T-helper 1 cell treated with Interleukin-12 subunit alpha and Interleukin-12 subunit beta and Interleukin-4 antibody, amounts not matched to agents 30 μg/mL and 1 μg/mL, for 36 hours (primary cell): ENCODE results near the gene RASSF4.

Source experiments
- H3K27ac Mint-ChIP-seq: one replicate; pipeline ENCODE4 v1.8.0; 2021; ENCODE audit warnings: mild to moderate bottlenecking, mixed read lengths
- H3K27me3 Mint-ChIP-seq: one replicate; pipeline ENCODE4 v1.8.0; 2021; ENCODE audit warnings: low read depth, mixed read lengths
- H3K36me3 Mint-ChIP-seq: one replicate; pipeline ENCODE4 v1.8.0; 2021; ENCODE audit warnings: low read depth, mixed read lengths
- H3K4me1 Mint-ChIP-seq: one replicate; pipeline ENCODE4 v1.8.0; 2021; ENCODE audit warnings: low read depth, mixed read lengths
- H3K4me3 Mint-ChIP-seq: one replicate; pipeline ENCODE4 v1.8.0; 2021; ENCODE audit warnings: mild to moderate bottlenecking, moderate library complexity, mixed read lengths
- H3K9me3 Mint-ChIP-seq: one replicate; pipeline ENCODE4 v1.8.0; 2021; ENCODE audit warnings: mixed read lengths

The RASSF4 gene

DNA sequence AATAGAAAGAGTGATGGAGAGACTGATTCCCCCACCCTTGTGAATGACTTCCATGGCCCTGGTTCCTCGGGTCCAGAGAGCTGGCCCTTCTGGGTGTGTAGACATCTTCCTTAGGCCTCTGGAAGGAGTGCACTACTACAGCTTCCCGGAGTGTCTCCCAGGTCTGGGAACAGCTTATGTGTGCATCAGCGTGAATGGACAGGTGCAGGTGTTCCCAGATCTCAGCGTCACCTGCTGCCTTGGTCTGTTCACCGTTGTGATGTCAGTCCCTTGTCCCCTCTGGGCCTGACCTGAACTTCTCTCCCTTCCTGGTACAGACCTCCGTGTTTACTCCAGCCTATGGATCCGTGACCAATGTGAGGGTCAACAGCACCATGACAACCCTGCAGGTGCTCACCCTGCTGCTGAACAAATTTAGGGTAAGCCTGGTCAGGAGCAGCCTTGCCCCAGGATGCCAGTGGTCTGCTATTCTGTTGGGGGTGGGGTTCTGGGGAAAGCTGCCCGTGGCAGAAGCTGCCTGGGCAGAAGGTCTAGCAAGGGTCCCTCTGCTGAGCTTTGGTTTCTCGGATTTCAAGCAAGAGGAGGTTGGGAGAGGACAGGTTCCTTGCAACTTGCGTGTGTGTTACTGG lies 29.5 kb downstream of the RASSF4 start:
- Mint-ChIP-seq H3K27ac (no peak overlapping the region), H3K9me3 (no peaks in the 10 kb centered on the region), H3K27me3 (peaks cover 16% of the 10 kb centered on the region), H3K4me1 (peaks cover 4% of the 10 kb centered on the region), H3K4me3 (no peak overlapping the region), H3K36me3 (no peaks in the 10 kb centered on the region)

DNA sequence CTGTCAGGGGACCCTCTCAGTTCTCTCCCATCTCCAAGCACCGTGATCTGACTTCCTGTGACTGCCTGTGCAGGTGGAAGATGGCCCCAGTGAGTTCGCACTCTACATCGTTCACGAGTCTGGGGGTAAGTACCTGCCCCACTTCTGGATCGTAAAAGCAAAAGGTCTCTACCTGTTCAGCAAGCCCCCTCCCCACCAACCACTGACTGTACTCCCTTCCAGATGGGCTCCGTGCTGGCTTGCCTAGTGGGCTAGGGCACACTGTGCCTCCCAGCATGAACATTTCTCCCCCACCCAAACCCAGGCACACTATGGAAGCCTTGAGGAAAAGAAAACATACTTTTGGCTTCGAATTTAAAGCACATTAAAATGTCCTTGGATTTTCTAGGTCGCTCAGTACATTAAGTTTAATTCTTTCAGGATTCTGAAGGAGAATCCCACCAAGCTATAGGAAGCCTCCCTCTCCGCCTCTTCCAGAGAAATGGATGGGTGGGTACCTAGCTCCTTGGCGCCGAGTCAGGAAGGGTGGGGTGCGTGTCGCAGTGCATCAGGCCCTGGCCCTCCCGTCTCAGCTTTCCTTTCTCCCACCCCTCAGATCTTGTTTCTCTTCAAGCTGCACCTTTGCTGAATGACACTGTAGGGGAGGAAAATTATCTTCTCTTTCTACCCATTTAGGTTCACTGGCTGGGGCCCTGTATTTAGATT lies 30.1 kb downstream of the RASSF4 start:
- no peaks in the 10 kb centered on the region for H3K9me3 Mint-ChIP-seq
- H3K27ac Mint-ChIP-seq = no peak overlapping the region
- no peak overlapping the region for H3K4me3 Mint-ChIP-seq
- H3K27me3 Mint-ChIP-seq = peaks cover 16% of the 10 kb centered on the region
- H3K36me3 Mint-ChIP-seq = no peaks in the 10 kb centered on the region
- H3K4me1 Mint-ChIP-seq = peaks cover 5% of the 10 kb centered on the region

DNA sequence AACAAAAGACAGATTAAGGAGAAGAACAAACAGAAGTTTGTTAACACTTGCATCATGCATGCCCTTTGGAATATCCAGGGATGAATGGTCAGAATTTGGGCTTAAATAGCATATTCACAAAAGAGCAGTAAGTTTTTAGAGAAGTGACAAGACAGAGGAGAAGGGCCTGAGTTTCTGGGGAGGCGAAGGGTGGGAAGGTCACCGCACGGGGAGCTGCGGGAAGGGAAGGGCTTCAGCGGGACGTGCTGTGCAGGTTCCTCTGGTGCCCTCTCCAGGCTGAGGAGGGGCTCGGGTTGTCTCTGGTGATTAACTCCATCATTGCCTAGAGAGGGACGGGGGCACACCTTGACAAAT lies 30.7 kb downstream of the RASSF4 start:
- Mint-ChIP-seq H3K27me3 (peaks cover 14% of the 10 kb centered on the region), H3K9me3 (no peaks in the 10 kb centered on the region), H3K4me1 (peaks cover 10% of the 10 kb centered on the region), H3K4me3 (no peak overlapping the region), H3K36me3 (no peaks in the 10 kb centered on the region), H3K27ac (no peak overlapping the region)

DNA sequence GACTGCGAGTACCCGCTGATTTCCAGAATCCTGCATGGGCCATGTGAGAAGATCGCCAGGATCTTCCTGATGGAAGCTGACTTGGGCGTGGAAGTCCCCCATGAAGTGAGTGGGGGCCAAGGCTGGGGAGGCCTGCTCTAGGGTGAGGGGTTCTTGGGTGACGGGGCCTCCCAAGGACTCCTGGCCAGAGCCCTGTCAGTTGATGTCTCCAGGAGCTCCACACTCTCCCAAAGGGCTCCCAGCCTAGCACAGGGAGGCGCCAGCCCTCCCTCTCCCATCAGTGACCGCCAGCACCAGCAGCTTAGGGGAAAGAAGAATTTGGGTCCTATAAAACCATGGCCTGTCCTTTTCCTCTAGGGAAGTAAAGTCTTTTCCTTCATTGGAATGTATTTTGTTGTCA lies 31.4 kb downstream of the RASSF4 start:
- Mint-ChIP-seq H3K4me3 (no peak overlapping the region), H3K27me3 (peaks cover 12% of the 10 kb centered on the region), H3K9me3 (no peaks in the 10 kb centered on the region), H3K27ac (no peak overlapping the region), H3K4me1 (peaks cover 17% of the 10 kb centered on the region), H3K36me3 (no peaks in the 10 kb centered on the region)

DNA sequence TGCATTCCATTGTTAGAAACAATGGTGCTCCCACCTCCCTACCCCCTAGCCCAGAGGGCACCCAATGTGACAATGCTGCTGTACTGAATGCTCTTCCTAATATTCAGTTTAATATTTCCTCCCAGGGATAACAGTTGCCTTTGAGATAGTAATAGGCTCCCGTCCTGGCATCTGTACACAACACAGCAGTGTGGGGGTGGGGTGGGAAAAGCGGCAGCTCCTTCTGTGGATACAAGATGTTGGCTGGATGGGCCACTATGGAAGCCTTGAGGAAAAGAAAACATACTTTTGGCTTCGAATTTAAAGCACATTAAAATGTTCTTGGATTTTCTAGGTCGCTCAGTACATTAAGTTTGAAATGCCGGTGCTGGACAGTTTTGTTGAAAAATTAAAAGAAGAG lies 32.0 kb downstream of the RASSF4 start:
- H3K4me3 Mint-ChIP-seq = no peak overlapping the region
- peaks cover 12% of the 10 kb centered on the region for H3K27me3 Mint-ChIP-seq
- no peaks in the 10 kb centered on the region for H3K36me3 Mint-ChIP-seq
- peaks cover 19% of the 10 kb centered on the region for H3K4me1 Mint-ChIP-seq
- H3K9me3 Mint-ChIP-seq = no peaks in the 10 kb centered on the region
- H3K27ac Mint-ChIP-seq = no peak overlapping the region

DNA sequence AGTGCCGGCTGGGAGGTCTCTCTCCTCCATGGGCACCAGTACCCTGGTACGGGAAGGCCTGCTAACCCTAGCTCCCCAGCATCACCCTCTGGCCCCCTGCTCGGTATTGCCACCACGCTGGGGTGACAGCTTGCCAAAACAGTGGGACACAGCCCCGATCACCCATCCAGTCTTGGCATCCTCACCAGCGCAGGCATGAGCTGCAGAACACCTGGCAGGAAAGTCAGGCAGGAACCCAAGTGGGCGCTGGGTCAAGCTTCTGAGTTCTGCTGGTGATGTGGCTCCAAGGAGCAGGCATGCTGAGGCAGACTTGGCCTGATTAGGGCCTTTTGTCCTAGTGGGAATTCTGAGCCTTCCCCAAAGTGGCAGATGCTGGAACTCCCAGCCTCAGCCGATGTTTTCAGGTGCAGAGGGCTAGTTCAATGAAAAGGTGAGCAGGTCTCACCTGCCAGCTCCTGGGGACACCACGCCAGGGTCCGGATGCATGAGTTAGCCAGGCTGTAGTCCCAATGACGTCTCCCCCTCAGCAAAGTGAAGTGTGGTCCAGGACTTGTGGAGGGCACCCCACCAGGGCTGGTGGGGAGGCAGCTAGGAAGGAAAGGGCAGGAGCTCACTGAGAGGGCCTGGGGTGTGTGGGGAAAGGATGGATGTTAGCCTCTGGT lies 32.6 kb downstream of the RASSF4 start:
- H3K27ac Mint-ChIP-seq = no peak overlapping the region
- H3K36me3 Mint-ChIP-seq = no peaks in the 10 kb centered on the region
- no peaks in the 10 kb centered on the region for H3K9me3 Mint-ChIP-seq
- H3K4me3 Mint-ChIP-seq = no peak overlapping the region
- H3K27me3 Mint-ChIP-seq = peaks cover 12% of the 10 kb centered on the region
- H3K4me1 Mint-ChIP-seq = peaks cover 20% of the 10 kb centered on the region

DNA sequence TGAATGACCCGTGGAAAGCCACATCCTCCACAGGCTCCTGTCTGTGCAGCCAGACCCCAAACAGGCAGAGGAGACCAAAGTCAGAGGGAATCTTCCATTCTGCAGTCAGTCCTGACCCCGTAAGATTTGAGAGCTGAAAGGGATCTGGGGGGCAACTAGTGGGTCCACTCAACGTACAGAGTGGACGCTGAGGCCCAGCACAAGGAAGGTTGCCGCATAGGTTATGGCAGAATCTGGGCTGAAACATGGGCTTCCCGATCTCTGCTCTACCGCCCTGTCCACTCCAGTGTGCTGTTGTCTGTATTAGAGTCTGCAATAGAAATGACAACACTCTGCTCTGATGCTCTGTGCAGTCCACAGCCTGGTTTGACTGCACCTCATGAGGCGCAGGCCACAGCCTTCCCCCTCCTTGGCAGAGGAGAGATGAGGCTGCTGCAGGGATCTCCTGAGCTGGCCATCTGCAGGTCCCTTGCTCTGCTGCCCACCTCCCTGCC lies 33.2 kb downstream of the RASSF4 start:
- H3K27me3 Mint-ChIP-seq = peaks cover 13% of the 10 kb centered on the region
- no peak overlapping the region for H3K4me3 Mint-ChIP-seq
- H3K36me3 Mint-ChIP-seq = no peaks in the 10 kb centered on the region
- H3K9me3 Mint-ChIP-seq = no peaks in the 10 kb centered on the region
- H3K27ac Mint-ChIP-seq = no peak overlapping the region
- peaks cover 23% of the 10 kb centered on the region for H3K4me1 Mint-ChIP-seq

DNA sequence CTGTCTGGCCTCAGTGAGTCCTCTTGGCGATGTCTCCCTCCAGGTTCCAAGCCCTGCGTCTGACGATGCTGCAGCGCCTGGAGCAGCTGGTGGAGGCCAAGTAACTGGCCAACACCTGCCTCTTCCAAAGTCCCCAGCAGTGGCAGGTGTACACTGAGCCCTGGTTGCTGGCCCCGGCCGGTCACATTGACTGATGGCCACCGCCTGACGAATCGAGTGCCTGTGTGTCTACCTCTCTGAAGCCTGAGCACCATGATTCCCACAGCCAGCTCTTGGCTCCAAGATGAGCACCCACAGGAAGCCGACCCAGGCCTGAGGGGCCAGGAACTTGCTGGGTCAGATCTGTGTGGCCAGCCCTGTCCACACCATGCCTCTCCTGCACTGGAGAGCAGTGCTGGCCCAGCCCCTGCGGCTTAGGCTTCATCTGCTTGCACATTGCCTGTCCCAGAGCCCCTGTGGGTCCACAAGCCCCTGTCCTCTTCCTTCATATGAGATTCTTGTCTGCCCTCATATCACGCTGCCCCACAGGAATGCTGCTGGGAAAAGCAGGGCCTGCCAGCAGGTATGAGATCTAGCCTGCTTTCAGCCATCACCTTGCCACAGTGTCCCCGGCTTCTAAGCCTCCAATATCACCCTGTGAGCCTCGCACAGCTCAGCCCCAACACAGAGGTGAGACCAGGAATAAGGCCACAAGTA lies 33.8 kb downstream of the RASSF4 start:
- Mint-ChIP-seq H3K4me3 (no peak overlapping the region), H3K27ac (no peak overlapping the region), H3K27me3 (peaks cover 17% of the 10 kb centered on the region), H3K4me1 (peaks cover 25% of the 10 kb centered on the region), H3K36me3 (no peaks in the 10 kb centered on the region), H3K9me3 (no peaks in the 10 kb centered on the region)

DNA sequence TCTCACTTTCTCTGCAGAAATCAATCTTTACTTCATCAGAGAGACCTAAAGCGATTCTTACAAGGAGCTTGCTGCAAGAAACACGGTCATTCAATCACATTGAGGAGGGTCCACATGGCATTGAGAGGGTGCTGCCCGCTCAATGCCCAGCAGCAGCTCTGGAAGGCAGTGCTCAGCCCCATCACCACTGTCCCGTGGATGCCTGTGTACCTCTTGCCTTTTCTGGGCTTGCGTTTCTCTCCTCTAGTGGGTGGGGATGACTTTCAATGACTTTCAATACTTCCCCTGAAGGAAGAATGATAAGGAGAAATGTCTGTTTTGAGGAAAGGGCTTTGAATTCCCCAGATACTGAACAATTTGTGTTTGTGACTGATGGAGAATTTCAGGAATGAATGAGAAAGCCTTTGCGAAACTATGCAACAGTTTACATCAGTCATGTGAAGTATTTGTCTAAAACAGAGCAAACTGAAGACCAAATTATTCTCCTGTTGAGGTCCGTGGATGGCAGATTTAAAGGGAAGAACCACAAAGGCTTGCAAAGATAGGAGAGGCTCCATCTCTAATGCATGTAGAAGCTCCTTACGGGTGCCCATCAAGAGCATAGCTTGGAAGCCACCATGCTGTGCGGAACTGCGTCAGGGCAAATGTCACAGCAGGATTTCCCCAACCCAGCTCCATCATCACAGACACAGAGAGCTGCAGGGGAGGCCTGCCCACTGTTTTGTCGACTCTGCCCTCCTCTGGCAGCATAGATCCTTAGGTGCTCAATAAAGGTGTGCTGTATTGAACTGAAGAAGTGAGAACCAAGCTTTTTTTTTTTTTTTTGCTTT lies 34.5 kb downstream of the RASSF4 start:
- Mint-ChIP-seq H3K36me3 (no peaks in the 10 kb centered on the region), H3K4me3 (no peak overlapping the region), H3K27me3 (peaks cover 15% of the 10 kb centered on the region), H3K9me3 (no peaks in the 10 kb centered on the region), H3K4me1 (peaks cover 25% of the 10 kb centered on the region), H3K27ac (no peak overlapping the region)

DNA sequence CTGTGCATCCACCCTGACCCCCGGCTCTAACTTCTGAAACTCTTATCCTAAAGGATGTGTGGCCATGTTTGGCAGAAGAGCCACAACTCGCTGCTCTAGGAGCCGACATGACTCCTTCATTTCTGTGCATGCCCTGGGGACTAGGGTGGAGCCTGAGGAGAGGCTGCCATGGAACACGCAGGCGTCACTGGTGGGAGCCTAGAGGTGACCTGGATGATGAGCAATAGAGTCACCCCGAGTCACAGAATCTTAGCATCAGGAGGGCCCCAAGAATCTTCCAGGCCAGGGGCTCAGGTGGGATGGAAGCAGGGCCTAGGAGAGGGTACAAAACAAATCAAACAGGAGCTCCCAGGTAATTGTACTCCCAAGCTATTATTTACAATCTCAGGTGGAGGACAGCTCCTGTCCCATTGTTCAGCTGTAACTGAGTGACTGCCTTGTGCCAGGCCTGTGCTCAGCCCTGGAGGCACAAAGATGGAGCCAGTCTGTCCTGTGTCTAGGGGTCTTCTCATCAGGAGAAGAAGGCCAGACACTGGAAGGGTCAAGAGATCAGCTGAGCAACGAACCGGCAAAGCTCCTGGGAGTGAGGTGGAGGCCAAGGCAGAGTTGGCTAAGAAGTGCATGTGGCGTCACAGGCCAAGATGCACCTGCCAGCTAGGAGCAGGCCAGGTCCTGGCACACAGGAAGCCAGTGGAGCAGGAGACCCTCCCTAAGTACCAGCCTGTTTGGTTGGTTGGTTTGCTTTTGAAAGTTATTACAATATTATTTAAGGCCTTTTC lies 35.3 kb downstream of the RASSF4 start:
- Mint-ChIP-seq H3K4me1 (peaks cover 28% of the 10 kb centered on the region), H3K36me3 (no peaks in the 10 kb centered on the region), H3K9me3 (no peaks in the 10 kb centered on the region), H3K27ac (no peak overlapping the region), H3K27me3 (peaks cover 12% of the 10 kb centered on the region), H3K4me3 (no peak overlapping the region)

DNA sequence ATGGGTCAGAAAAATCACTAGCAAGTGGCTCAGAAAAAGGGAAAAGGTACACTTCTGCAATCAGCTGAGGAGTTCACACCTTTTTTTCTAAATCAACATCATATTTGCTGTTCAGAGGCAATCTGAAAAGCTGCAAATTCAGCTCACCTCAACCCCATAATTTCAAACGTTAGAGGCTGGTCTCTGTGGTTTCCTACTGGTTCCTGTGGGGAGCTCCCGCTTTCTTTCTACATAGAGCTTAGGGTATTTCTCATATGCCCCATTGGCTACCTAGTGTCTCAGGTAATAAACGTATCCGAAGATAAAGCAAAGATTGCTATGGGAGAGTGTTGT lies 35.9 kb downstream of the RASSF4 start:
- H3K4me1 Mint-ChIP-seq = peaks cover 33% of the 10 kb centered on the region
- H3K4me3 Mint-ChIP-seq = no peak overlapping the region
- peaks cover 17% of the 10 kb centered on the region for H3K27me3 Mint-ChIP-seq
- H3K36me3 Mint-ChIP-seq = no peaks in the 10 kb centered on the region
- H3K9me3 Mint-ChIP-seq = no peaks in the 10 kb centered on the region
- peak overlapping the region; percentile 14 for H3K27ac Mint-ChIP-seq

DNA sequence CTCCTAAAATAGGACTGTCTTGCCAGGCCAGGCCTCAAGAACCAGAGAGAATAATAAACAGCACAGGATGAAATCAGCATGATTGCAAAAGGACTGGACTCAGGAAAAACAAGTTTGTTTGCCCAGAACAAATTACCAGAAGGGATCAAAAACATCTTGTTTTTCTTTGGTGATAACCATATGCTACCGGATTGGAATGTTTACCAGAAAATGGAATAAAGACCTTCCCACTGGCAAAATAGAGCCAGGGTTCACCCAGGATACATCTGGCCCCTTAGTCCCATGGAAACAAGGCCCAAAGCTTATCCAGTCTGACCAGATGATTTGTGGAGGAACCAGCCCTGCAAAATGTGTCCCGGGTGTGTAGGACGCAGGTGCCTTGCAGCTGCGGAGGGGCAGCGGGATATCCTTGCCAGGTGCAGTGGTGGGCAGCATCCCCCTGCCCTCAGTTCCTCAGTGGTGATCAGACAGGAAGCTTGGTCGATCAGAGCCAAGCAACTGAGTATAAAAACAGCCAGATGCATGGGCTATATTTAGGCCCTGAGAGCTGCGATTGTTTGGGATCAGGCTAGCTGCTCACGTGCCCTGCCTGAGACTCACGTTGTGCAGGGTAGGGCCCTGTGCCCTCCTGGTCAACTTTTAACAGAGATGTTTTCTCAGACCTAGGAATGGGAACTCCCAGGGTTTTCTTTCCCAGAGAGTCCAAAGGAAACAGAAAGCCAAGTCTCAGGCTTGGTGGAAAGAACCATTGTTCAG lies 36.5 kb downstream of the RASSF4 start:
- Mint-ChIP-seq H3K27ac (peak overlapping the region; percentile 14), H3K36me3 (no peaks in the 10 kb centered on the region), H3K27me3 (peaks cover 19% of the 10 kb centered on the region), H3K9me3 (no peaks in the 10 kb centered on the region), H3K4me3 (no peak overlapping the region), H3K4me1 (peaks cover 35% of the 10 kb centered on the region)

DNA sequence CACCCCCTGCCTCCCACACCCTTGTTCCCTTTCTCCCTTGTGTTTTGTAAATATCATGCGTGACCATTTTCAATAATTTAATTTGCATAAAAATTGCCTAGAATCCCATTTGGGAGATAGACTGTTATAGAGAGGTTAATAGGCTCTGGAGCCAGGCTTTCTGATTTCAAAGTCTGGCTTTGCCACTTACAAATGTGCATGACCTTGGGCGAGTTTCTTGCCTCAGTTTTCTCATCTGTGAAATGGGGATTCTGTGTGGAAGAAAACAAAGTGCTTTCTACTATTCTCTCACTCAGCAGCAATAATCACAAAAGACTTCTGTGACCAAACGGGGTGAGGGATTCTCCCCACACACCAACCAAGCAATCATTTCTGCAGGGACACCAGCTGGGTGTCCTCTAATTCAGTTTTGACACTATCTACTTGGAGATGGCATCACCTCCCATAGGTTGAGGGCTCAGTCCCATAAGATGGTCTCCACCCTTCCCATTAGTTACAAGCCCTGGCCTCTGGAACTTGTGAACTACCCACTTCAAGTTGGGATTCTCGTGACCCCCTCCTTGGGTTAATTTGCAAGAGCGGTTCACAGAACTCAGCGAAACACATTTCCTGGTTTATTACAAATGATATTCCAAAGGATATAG lies 37.6 kb downstream of the RASSF4 start:
- H3K4me3 Mint-ChIP-seq = no peak overlapping the region
- peaks cover under 1% of the 10 kb centered on the region for H3K9me3 Mint-ChIP-seq
- H3K4me1 Mint-ChIP-seq = peaks cover 40% of the 10 kb centered on the region
- peaks cover 19% of the 10 kb centered on the region for H3K27me3 Mint-ChIP-seq
- H3K27ac Mint-ChIP-seq = no peak overlapping the region
- H3K36me3 Mint-ChIP-seq = no peaks in the 10 kb centered on the region
